HG02571 (cell line): ENCODE results near the gene OLFML1.

ENCODE experiments used
- ATAC-seq: cut with Tn5 transposase; IDR thresholded peaks from one replicate; pipeline ENCODE4 v1.9.1; 2021; ENCODE audit warnings: mild to moderate bottlenecking, moderate library complexity; ENCODE audit not compliant: unreplicated experiment

Gene OLFML1

DNA sequence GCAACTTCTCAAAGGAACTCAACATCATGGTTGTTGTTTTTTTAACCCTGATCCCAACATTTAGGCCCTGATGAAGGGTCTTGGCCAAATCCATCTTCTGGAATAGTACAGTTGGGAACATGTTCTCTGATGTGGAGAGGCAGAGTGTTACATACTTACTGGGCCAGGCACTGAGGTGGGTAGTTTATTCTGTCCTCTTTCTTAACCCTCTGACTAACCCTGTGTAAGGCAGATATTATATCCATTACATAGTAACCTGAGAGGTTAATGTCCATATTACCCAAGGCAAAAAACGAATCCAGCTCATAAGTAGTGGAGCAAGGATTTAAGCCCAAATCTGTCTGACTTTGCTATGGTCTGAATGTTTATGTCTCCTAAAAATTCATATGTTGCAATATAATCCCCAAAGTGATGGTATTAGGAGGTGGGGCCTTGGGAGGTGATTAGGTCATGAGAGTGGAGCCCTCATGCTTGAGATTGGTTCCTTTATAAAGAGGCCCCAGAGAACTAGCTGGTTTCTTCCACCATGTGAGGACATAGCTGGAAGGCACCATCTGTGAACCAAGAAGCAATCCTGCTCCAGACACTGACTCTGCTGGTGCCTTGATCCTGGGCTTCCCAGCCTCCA lies 44.8 kb downstream of the OLFML1 start:
- no peak for ATAC-seq

GRCh38 chr11:7531011-7531410 lies 45.7 kb downstream of the OLFML1 start:
- ATAC-seq, result peak; percentile 34

DNA sequence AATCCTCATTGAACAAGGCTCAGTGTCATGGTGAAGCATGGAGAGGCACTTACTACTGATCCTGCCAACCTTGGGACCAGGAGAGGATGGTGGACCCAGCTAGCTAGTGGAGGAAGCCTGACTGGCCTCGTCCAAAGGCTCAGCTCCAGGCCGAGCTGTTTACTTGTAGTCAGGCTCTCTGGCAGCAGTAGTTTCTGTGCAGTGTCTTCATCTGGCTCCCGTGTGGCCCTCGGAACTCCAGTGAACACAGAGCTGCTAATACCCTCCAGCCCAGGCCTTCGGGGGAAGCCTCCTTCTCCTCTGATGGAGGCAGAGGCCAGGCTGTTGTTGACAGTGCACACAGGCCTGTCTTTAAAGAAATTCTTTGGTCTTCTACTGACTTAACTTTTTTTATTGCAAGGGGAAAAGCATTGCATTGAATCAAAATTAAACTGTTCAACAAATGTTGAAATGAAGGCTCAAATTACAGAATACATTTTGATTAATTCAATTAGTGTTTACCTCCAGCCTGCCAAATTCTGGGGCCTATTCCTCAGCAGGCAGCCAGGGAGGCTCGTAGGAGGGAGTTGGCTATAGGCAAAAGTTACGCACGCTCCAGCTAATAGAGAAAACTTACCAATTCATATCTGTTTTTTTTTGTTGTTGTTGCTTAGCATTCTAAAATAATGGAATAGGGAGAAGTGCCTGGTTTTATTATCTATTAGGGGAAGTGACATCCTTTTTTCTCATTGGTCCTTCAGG lies 47.3 kb downstream of the OLFML1 start:
- ATAC-seq, result no peak

DNA sequence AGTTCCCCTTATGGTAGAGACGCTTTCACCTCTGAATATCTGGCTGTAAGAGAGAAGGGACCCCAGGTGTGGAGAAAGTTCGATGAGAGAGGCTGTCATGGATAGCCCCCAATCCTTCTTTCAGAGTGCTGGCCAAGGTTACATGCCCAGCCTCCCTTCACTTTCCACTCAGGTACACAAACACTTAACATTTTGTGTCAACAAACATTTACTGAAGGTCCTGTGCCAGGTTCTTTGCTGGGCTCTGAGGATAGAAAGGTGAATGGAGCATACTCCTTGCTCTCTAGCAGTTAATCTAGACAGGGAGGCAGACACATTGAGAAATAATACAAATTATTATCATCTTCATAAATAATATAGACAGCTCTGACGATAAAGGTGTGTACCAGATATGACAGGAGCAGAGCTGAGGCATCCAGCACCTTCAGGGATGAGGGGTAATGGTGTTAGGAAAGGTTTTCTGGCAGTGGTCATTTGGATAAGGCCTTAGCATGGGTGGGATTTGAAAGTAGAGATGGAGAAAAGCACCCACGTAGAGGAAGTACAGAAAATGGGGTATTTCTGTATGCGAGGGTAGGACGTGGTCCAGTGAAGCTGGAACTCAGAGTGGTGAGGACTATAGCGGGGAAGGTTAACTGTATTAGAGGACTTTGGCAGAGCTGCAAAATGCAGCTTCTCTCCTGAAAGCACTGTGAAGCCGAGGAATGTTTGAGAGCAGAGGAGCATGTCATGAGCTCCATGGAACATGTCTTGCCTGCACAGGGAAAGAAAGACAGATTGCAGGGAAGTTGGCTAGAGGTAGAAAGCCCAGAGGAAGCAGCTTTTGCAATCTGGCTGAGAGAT lies 48.1 kb downstream of the OLFML1 start:
- ATAC-seq, result peak; percentile 23

DNA sequence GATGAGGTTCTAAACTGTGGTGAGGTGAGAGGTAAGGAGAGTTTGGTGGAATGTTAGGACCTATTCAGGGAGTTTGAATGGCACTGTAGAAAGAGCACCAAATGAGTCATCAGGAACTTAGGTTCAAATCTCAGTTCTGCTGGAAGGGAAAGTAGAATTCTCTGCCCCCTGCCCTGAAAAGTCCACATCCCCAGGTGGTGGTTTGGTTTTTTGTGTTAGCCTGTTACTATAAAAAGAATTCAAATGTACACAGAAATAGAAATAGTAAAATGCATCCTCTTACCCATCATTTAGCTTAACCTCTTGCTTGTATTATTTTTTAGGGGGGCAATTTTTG lies 48.7 kb downstream of the OLFML1 start:
- peak; percentile 58 for ATAC-seq

GRCh38 chr11:7536100-7536499 lies 50.8 kb downstream of the OLFML1 start:
- ATAC-seq, result no peak

- ATAC-seq, result no peak
Observed at GRCh38 chr11:7537265-7537664, 52.0 kb downstream of the OLFML1 start.

- ATAC-seq, result no peak
Observed at GRCh38 chr11:7538031-7538430, 52.7 kb downstream of the OLFML1 start.

GRCh38 chr11:7538466-7539454 lies 53.5 kb downstream of the OLFML1 start:
- ATAC-seq, result no peak

DNA sequence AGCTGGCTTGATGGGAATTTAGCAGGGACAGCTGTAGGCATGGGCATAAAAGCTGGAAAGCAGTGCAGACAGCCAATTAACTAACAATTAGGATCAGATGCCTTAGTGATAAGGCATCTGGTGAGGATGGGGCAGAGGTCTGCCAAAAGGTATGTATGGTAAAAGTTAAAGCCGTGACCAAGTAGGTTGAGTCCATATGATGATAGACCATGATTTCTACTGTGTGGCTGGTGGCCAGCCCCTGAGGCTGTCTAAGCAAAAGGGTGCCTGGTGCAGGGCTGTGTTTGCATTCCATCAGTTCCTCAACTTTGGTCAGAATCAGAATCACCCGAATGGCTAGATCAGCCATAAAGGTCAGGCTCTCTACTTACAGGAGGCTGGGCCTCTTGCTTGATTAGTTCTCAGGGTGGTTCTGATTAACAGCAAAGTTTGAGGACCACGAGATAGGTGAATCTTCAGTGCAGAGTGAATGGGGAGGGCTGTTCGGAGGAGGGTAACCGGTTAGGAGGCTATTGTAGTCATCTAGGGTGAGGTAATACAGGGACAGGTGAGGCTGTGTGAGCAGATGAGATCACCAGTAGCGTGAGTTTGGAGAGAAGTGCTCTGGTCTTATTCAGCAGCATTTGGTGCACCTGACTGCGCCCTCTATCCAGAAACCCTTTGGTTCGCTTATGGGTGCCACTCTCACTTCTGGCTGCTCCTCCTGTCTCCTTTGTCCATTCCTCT lies 55.7 kb downstream of the OLFML1 start:
- no peak for ATAC-seq

- ATAC-seq, result no peak
Observed at GRCh38 chr11:7543302-7543701, 58.0 kb downstream of the OLFML1 start.

GRCh38 chr11:7544021-7544420 lies 58.7 kb downstream of the OLFML1 start:
- ATAC-seq, result no peak

- ATAC-seq, result no peak
Observed at GRCh38 chr11:7545611-7546010, 60.3 kb downstream of the OLFML1 start.

DNA sequence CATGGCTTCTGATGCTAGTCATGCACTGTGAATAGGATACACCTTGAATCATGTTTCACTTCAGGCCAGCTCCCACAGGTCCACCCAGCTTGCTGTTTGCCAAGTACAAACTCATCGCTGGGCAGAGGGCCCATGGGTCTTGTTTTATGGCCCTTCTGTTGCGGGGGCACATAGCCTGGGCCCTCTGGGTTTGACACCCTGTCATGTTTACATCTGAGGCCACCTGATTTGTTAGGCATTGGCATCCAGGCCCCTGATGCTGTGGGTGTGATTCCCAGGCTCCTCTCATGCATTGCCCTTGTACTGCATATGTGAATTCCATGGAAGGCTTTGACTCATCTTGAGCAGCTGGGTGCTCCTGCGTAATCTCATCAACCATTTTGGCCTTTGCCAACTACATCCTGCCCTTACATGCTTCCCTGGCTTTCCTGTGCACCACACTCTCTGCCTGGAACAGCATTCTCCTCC lies 61.1 kb downstream of the OLFML1 start:
- ATAC-seq, result no peak

DNA sequence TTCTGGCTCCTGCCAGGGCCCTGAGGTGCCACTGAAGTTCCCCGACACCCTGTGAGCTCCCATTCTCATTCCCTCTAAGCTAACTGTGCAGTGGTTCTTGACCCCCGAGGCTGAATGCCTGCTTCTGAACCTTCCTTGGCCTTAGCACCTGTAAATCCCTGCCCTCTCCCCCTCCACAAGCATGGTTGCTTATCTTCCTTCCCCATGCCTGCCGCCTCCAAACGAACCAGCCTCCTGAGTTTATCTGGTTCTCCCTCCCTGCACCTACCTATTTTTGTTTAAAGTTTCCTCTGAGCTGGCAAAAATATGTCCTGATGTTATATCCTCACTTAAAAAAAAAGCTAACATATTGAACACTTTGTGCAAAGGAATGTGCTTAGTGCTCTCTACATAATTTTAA lies 62.4 kb downstream of the OLFML1 start:
- no peak for ATAC-seq

DNA sequence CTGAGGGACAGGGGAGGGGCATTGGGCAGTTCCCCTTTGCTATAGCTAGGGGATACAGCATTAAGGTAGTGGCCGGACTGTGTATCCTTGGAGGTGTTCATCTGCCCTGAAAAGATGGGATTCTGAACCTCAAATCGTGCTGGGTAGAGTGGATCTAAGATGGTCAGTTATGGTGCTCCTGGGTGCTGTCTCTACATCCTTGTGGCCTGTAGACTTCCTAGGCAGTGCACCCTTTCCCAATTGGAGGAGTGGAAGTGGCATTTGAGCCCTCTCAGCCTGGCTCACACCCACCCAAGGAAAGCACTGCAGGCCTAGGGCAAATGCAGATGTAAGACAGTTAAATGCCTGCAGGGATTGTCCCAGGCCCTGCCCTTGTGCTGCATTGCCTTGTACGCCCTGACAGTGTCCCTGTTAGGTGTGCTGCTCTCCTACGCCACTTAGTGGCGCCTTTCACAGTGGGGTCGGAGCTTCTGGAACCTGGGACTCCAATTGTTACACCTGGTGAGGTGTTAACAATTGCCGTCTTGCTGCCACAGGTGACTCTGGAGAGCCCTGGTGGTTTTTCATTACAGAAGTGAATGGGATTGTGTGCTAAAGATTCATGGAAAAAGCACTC lies 63.5 kb downstream of the OLFML1 start:
- peak; percentile 70 for ATAC-seq

GRCh38 chr11:7549681-7550080 lies 64.4 kb downstream of the OLFML1 start:
- no peak for ATAC-seq

- ATAC-seq, result no peak
Observed at GRCh38 chr11:7551571-7551970, 66.3 kb downstream of the OLFML1 start.

DNA sequence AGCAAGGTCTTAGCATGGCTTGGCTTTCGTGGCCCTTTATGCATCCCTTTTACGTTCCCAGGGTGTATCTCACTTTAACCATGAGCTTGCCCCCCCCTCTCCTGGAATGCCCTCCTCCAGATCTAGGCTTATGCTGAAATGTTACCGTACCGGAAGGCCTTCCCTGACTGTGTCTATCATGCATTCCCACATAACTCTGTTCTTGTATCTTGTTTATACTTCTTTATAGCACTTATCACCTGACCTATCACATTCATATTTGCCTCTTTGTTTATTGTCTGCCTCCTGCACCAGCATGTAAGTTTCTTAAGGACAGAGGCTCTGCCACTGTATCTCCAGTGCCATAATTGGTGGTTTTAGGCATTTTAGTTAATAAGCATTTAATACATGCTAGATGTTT lies 67.4 kb downstream of the OLFML1 start:
- ATAC-seq, result no peak
